ENCODE measurements around the gene ALG2.

The ALG2 gene

GRCh38 chr9:99182356-99182755 is 39.4 kb downstream of the ALG2 start:
- peak; percentile 40 for DNase-seq (ENCODE audit: low read depth)
- TF ChIP-seq CTCF (conservative IDR thresholded peaks at IDR 0.05; ENCODE audit: control insufficient read depth, insufficient read depth, low read depth, low read length), result no peak
- H3K4me3 ChIP-seq (ENCODE audit: control insufficient read depth, low read depth, low read length), result no peak overlapping the region

GRCh38 chr9:99181621-99182020 is 40.1 kb downstream of the ALG2 start:
- no peak overlapping the region for H3K4me3 ChIP-seq (ENCODE audit: control insufficient read depth, low read depth, low read length)
- peak; percentile 14 for DNase-seq (ENCODE audit: low read depth)
- TF ChIP-seq CTCF (conservative IDR thresholded peaks at IDR 0.05; ENCODE audit: control insufficient read depth, insufficient read depth, low read depth, low read length), result no peak

- no peak for TF ChIP-seq CTCF (conservative IDR thresholded peaks at IDR 0.05; ENCODE audit: control insufficient read depth, insufficient read depth, low read depth, low read length)
- no peak overlapping the region for H3K4me3 ChIP-seq (ENCODE audit: control insufficient read depth, low read depth, low read length)
- DNase-seq (ENCODE audit: low read depth), result peak; percentile 11
These were observed 40.5 kb downstream of the ALG2 start for GRCh38 chr9:99181206-99181605.

GRCh38 chr9:99180662-99181061 is 41.1 kb downstream of the ALG2 start:
- TF ChIP-seq CTCF (conservative IDR thresholded peaks at IDR 0.05; ENCODE audit: control insufficient read depth, insufficient read depth, low read depth, low read length), result no peak
- DNase-seq (ENCODE audit: low read depth), result no peak
- no peak overlapping the region for H3K4me3 ChIP-seq (ENCODE audit: control insufficient read depth, low read depth, low read length)

GRCh38 chr9:99180199-99180598 is 41.5 kb downstream of the ALG2 start:
- TF ChIP-seq CTCF (conservative IDR thresholded peaks at IDR 0.05; ENCODE audit: control insufficient read depth, insufficient read depth, low read depth, low read length), result no peak
- no peak overlapping the region for H3K4me3 ChIP-seq (ENCODE audit: control insufficient read depth, low read depth, low read length)
- DNase-seq (ENCODE audit: low read depth), result no peak

GRCh38 chr9:99178912-99179872 is 42.5 kb downstream of the ALG2 start:
- H3K4me3 ChIP-seq (ENCODE audit: control insufficient read depth, low read depth, low read length), result no peak overlapping the region
- no peak for TF ChIP-seq CTCF (conservative IDR thresholded peaks at IDR 0.05; ENCODE audit: control insufficient read depth, insufficient read depth, low read depth, low read length)
- no peak for DNase-seq (ENCODE audit: low read depth)

All from fibroblast of mammary gland (primary cell).